DND-41 (cell line): ENCODE results near the gene IL2RG.

Experiments used
- ATAC-seq: fragments of 200-7000 bp; cut with Tn5 transposase; 3 replicates; pipeline ENCODE4 v1.9.1; 2021; ENCODE audit warnings: low read depth; ENCODE audit not compliant: insufficient read depth
- DNase-seq: peaks from one replicate; pipeline ENCODE4 v3.0.0-alpha.2; 2020
- H2AFZ ChIP-seq: 2 replicates; pipeline ENCODE4 v1.6.0; 2012; ENCODE audit warnings: low read depth, low read length
- H3K27ac ChIP-seq: 2 replicates; pipeline ENCODE4 v1.5.1; 2012; ENCODE audit warnings: low read length, inconsistent platforms
- H3K27me3 ChIP-seq: fragments of 200-600 bp; sonication (generic); 2 replicates; pipeline ENCODE4 v1.6.0; 2012; ENCODE audit warnings: low read length, mild to moderate bottlenecking, inconsistent platforms; ENCODE audit not compliant: insufficient read depth, poor library complexity
- H3K36me3 ChIP-seq: 2 replicates; pipeline ENCODE4 v1.5.1; 2012; ENCODE audit warnings: low read length, inconsistent platforms; ENCODE audit not compliant: insufficient read depth
- H3K4me1 ChIP-seq: 2 replicates; pipeline ENCODE4 v1.5.1; 2012; ENCODE audit warnings: mild to moderate bottlenecking, low read length; ENCODE audit not compliant: insufficient read depth
- H3K4me2 ChIP-seq: 2 replicates; pipeline ENCODE4 v1.6.0; 2012; ENCODE audit warnings: mild to moderate bottlenecking, moderate library complexity, low read length, inconsistent platforms; ENCODE audit not compliant: insufficient read depth
- H3K4me3 ChIP-seq, 2 experiments: fragments of 200-600 bp in 1 of 2; shearing (Covaris generic) in 1 of 2; 2 replicates each; pipeline ENCODE4 v1.5.1; 2012 to 2016; ENCODE audit warnings: inconsistent platforms in 2 of 2, low read length in 2 of 2, mild to moderate bottlenecking in 2 of 2, low read depth in 1 of 2, moderate library complexity in 1 of 2
- H3K79me2 ChIP-seq: 2 replicates; pipeline ENCODE4 v1.6.0; 2012; ENCODE audit warnings: low read length, inconsistent platforms; ENCODE audit not compliant: insufficient read depth
- H3K9ac ChIP-seq: 2 replicates; pipeline ENCODE4 v1.6.0; 2012; ENCODE audit warnings: low read depth, mild to moderate bottlenecking, inconsistent platforms, low read length, moderate library complexity
- H3K9me3 ChIP-seq: 2 replicates; pipeline ENCODE4 v1.5.1; 2012; ENCODE audit warnings: low read length, moderate library complexity, mild to moderate bottlenecking, inconsistent platforms; ENCODE audit not compliant: insufficient read depth, severe bottlenecking
- H4K20me1 ChIP-seq: 2 replicates; pipeline ENCODE4 v1.6.0; 2012; ENCODE audit warnings: low read length; ENCODE audit not compliant: insufficient read depth
- EZH2 ChIP-seq: IDR thresholded peaks from 3 replicates; pipeline ENCODE4 v1.6.1; 2012; ENCODE audit warnings: borderline replicate concordance, low read depth, mild to moderate bottlenecking, moderate library complexity, low read length, inconsistent platforms; ENCODE audit not compliant: severe bottlenecking
- TF ChIP-seq, protein P1 (sequence below): IDR thresholded peaks from 2 replicates; pipeline ENCODE4 v1.5.1; 2012; ENCODE audit warnings: borderline replicate concordance, low read length, moderate library complexity, mild to moderate bottlenecking; ENCODE audit not compliant: poor library complexity, severe bottlenecking; ENCODE audit errors: extremely low read depth

Gene IL2RG

DNA sequence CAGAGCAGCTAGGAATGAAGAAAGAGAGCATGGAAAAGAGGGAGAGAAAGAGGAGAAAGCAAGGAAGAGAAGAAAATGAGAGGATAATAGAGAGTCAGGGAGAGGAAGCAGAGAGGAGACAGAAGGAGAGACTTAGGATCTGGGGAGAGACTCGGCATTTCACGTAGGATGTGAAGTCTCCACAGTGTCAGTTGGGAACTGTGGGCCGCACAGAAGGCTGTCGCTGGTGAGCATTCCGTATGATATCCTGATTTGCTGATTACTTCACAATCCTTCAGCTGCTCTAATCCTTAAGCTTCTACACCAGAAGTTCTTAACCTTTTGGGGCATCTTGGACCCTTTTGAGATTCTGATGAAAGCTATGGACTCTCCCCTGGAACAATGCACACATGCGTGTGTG, 47.2 kb upstream of the IL2RG start:
- H2AFZ ChIP-seq = no peak overlapping the region
- H3K9me3 ChIP-seq = no peaks in the 10 kb centered on the region
- ATAC-seq (no peak), DNase-seq (no peak)
- peaks cover 8% of the 10 kb centered on the region for H3K36me3 ChIP-seq
- H3K27me3 ChIP-seq = no peaks in the 10 kb centered on the region
- no peak overlapping the region for H3K9ac ChIP-seq
- H4K20me1 ChIP-seq = no peaks in the 10 kb centered on the region
- no peak overlapping the region for H3K4me2 ChIP-seq
- no peak overlapping the region for H3K27ac ChIP-seq
- no peaks in the 10 kb centered on the region for H3K4me1 ChIP-seq
- TF ChIP-seq EZH2 = no peak
- TF ChIP-seq, protein P1, sequence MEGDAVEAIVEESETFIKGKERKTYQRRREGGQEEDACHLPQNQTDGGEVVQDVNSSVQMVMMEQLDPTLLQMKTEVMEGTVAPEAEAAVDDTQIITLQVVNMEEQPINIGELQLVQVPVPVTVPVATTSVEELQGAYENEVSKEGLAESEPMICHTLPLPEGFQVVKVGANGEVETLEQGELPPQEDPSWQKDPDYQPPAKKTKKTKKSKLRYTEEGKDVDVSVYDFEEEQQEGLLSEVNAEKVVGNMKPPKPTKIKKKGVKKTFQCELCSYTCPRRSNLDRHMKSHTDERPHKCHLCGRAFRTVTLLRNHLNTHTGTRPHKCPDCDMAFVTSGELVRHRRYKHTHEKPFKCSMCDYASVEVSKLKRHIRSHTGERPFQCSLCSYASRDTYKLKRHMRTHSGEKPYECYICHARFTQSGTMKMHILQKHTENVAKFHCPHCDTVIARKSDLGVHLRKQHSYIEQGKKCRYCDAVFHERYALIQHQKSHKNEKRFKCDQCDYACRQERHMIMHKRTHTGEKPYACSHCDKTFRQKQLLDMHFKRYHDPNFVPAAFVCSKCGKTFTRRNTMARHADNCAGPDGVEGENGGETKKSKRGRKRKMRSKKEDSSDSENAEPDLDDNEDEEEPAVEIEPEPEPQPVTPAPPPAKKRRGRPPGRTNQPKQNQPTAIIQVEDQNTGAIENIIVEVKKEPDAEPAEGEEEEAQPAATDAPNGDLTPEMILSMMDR = no peak
- no peak overlapping the region for H3K4me3 ChIP-seq
- no peaks in the 10 kb centered on the region for H3K79me2 ChIP-seq

DNA sequence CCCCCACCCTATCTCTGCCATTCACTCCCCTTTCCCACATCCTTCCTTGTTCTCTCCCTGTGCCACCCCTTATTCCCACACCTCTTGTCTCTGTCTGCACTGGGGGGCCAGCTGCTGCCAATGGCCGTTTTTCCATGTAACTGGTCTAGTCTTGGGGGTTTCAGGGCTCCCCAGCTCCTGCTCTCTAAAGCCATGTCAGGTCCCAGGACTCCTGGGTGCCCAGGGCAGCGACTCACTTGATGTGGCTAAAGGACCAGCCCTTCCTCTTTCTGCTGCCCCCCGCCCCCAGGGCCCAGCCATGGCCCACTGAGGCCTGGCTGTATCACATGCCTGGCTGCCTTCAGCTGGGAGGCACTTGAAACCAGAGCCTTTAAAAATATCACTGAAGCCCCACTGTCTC, 43.3 kb upstream of the IL2RG start:
- Histone ChIP-seq H3K27ac (no peak overlapping the region), H3K4me2 (no peak overlapping the region), H3K79me2 (no peaks in the 10 kb centered on the region), H3K9me3 (no peaks in the 10 kb centered on the region), H2AFZ (no peak overlapping the region), H3K9ac (no peak overlapping the region), H3K4me1 (no peaks in the 10 kb centered on the region), H3K4me3 (no peak overlapping the region), H3K36me3 (no peaks in the 10 kb centered on the region), H3K27me3 (no peaks in the 10 kb centered on the region), H4K20me1 (no peaks in the 10 kb centered on the region)
- ATAC-seq (no peak), DNase-seq (no peak)
- TF ChIP-seq EZH2 = no peak
- TF ChIP-seq, protein P1 = no peak

DNA sequence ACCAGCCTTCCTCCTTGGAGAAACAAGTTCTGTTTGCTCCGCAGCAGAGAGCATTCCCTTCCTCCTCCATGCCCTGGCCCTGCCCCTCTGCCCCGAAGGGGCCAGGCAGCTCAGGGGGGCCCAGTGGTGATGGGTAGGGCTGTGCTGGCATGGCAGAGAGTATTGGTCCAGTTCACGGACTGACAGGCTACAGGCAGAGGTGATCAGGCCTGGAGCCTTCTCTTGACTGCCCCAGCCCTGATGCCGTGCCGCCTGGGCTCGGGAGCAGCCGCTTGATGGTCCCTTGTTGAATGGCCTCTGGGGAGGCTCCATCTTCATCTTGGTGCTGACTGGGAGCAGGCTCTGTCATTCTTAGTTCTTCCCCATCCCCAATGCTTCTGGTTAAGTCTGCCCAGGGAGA, 42.8 kb upstream of the IL2RG start:
- Histone ChIP-seq H3K36me3 (no peaks in the 10 kb centered on the region), H4K20me1 (no peaks in the 10 kb centered on the region), H3K79me2 (no peaks in the 10 kb centered on the region), H3K4me1 (no peaks in the 10 kb centered on the region), H3K4me2 (no peak overlapping the region), H3K27ac (no peak overlapping the region), H3K9ac (no peak overlapping the region), H2AFZ (no peak overlapping the region), H3K27me3 (no peaks in the 10 kb centered on the region), H3K9me3 (no peaks in the 10 kb centered on the region), H3K4me3 (no peak overlapping the region)
- ATAC-seq = no peak
- no peak for DNase-seq
- TF ChIP-seq, protein P1 = no peak
- TF ChIP-seq EZH2 = no peak

DNA sequence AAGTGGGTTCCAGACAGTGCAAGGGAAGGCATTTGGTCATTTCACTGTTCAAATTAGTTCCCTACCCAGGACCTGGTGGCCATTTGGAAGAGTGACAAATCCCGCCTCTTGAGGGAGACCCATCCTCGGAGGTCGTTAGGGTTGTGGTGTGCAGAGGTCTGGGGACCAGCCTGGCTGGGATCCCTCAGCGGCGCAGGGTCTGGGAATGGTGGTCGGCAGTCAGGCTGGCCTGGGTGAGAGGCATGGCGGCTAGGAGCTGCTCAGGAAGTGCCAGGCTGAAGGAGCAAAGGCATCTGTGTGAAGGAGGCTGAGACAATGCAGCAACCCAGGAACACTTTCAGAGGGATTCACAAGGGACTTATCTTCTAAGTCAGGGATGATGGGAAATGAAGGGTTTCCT, 40.0 kb upstream of the IL2RG start:
- H3K4me2 ChIP-seq = no peak overlapping the region
- ATAC-seq = no peak
- no peaks in the 10 kb centered on the region for H3K79me2 ChIP-seq
- no peaks in the 10 kb centered on the region for H3K27me3 ChIP-seq
- no peak overlapping the region for H3K27ac ChIP-seq
- no peak overlapping the region for H3K4me3 ChIP-seq
- no peak for DNase-seq
- H3K4me1 ChIP-seq = no peaks in the 10 kb centered on the region
- no peak overlapping the region for H2AFZ ChIP-seq
- no peaks in the 10 kb centered on the region for H3K36me3 ChIP-seq
- H3K9me3 ChIP-seq = no peaks in the 10 kb centered on the region
- TF ChIP-seq, protein P1 = no peak
- no peak for TF ChIP-seq EZH2
- H3K9ac ChIP-seq = no peak overlapping the region
- H4K20me1 ChIP-seq = no peaks in the 10 kb centered on the region
